Measurements from ENCODE around the gene CDK16. TPM values are rescaled to one million over a fixed set of nuclear protein-coding genes. Genes with fewer than 3 reads are reported as not detected.

CDK16 gene
- total and polyA plus RNA-seq, 8 donors = 29.9 to 47.9 (median 37.1) TPM

- intact Hi-C loops (cut with DNase I) = no loop called here
- peak overlapping the region; percentile 79 to 97 (median 96) for H3K4me3 ChIP-seq
- peaks cover 0 to 11% (median 0%) of the 10 kb centered on the region in 3 donors for H3K4me1 ChIP-seq
- TF ChIP-seq, protein P1, sequence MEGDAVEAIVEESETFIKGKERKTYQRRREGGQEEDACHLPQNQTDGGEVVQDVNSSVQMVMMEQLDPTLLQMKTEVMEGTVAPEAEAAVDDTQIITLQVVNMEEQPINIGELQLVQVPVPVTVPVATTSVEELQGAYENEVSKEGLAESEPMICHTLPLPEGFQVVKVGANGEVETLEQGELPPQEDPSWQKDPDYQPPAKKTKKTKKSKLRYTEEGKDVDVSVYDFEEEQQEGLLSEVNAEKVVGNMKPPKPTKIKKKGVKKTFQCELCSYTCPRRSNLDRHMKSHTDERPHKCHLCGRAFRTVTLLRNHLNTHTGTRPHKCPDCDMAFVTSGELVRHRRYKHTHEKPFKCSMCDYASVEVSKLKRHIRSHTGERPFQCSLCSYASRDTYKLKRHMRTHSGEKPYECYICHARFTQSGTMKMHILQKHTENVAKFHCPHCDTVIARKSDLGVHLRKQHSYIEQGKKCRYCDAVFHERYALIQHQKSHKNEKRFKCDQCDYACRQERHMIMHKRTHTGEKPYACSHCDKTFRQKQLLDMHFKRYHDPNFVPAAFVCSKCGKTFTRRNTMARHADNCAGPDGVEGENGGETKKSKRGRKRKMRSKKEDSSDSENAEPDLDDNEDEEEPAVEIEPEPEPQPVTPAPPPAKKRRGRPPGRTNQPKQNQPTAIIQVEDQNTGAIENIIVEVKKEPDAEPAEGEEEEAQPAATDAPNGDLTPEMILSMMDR (IDR thresholded peaks at IDR 0.05) = no peak
- no peaks in the 10 kb centered on the region for H3K27me3 ChIP-seq
- peak overlapping the region; percentile 94 to 97 (median 94) for H3K27ac ChIP-seq
- DNase-seq = peak; percentile 39 to 86 (median 66)
- no peak for FAIRE-seq
- WGBS, 2 donors = 1 to 18% methylated on average over 44 to 60 of the region's 60 CpGs
- ATAC-seq = peak in 1 of 4 donors; percentile 0
- peaks cover 0 to 21% (median 3%) of the 10 kb centered on the region in 3 donors for H3K36me3 ChIP-seq
- no peaks in the 10 kb centered on the region for H3K9me3 ChIP-seq
Measured at GRCh38 chrX:47218920-47219815, 687 bp downstream of the CDK16 start.

DNA sequence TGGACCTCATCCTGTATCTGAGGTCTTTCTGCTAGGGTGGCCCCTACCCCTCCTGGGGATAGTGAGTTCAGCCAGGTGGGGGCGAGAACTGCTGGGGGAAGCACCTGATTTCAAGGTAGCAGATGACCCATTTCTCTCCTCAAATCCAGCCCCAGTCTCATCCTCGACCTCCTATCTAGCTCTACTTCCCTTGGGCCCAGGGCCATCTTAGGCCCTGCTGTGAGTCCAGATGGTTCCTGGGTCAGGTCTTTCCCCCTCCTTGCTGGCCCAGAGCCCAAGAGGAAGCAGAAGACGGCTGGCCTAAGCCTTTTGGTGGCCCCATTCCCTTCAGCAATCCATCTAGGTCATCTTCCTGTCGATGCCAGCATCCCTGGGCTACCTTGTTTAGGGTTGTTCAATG, 3.3 kb downstream of the CDK16 start:
- Histone ChIP-seq H3K27ac (no peak overlapping the region), H3K4me3 (no peak overlapping the region), H3K9me3 (no peaks in the 10 kb centered on the region), H3K4me1 (peaks cover 0 to 11% (median 0%) of the 10 kb centered on the region in 3 donors), H3K36me3 (peaks cover 0 to 34% (median 5%) of the 10 kb centered on the region in 3 donors), H3K27me3 (no peaks in the 10 kb centered on the region)
- ATAC-seq (no peak), DNase-seq (peak in 2 of 6 donors; percentile 28 to 39), FAIRE-seq (no peak)
- TF ChIP-seq, protein P1 (IDR thresholded peaks at IDR 0.05) = no peak
- intact Hi-C loops (cut with DNase I) = no loop called here
- 48 to 65% methylated on average over 4 of the region's 4 CpGs for WGBS, 2 donors

DNA sequence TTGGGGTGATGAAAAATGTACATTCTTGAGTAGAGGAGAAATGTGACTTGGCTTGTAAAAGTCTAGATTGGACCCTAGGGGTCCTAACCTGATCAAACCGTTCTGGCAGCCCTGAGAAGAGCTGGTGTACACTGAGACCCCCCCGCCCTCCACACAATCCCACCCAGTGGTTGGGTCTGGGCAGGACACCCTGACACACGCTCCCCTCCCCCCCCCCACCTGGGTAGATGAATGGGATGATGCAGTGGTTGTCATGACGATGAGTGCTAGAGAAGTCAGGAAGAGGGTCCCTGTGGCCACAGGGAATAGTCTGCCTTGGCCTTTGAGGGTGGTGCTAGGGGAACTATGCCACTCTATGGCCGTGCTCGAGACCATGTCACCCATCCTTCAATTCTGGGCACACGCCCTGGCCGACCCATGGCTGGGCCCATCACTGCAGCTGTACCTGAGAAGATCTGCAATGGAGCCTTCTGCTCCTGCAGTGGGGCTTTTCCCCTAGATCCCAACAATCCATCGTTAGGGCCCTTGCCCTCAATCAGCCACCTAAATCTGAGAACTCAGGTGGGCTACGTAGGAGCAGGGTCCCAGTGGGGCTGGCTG, 4.4 kb downstream of the CDK16 start:
- intact Hi-C loops (cut with DNase I) = no loop called here
- no peak for FAIRE-seq

GRCh38 chrX:47223476-47224250, 5.2 kb downstream of the CDK16 start:
- FAIRE-seq (no peak), DNase-seq (peak in 2 of 6 donors; percentile 34 to 59), ATAC-seq (no peak)
- Histone ChIP-seq H3K36me3 (peaks cover 0 to 35% (median 5%) of the 10 kb centered on the region in 3 donors), H3K4me1 (peaks cover 0 to 6% (median 0%) of the 10 kb centered on the region in 3 donors), H3K27me3 (no peaks in the 10 kb centered on the region), H3K9me3 (no peaks in the 10 kb centered on the region), H3K27ac (no peak overlapping the region), H3K4me3 (no peak overlapping the region)
- WGBS, 2 donors = 91 to 94% methylated on average over 13 of the region's 13 CpGs
- TF ChIP-seq, protein P1 (IDR thresholded peaks at IDR 0.05) = no peak
- intact Hi-C loops (cut with DNase I) = no loop called here

More for the DNA sequence above, 4.4 kb downstream of the CDK16 start:
- Histone ChIP-seq H3K27me3 (no peaks in the 10 kb centered on the region), H3K4me1 (peaks cover 0 to 6% (median 0%) of the 10 kb centered on the region in 3 donors), H3K27ac (no peak overlapping the region), H3K36me3 (peaks cover 0 to 35% (median 5%) of the 10 kb centered on the region in 3 donors), H3K9me3 (no peaks in the 10 kb centered on the region), H3K4me3 (no peak overlapping the region)
- ATAC-seq = no peak
- 86 to 90% methylated on average over 10 of the region's 10 CpGs for WGBS, 2 donors
- TF ChIP-seq, protein P1 (IDR thresholded peaks at IDR 0.05) = no peak
- DNase-seq = peak in 3 of 6 donors; percentile 4 to 40 (median 22)

Measured in pancreas (tissue), 10 donors.